GM19463 (cell line): ENCODE results near the gene BHMT2.

Experiments
- ATAC-seq: cut with Tn5 transposase; IDR thresholded peaks from one replicate; pipeline ENCODE4 v1.9.1; 2021; ENCODE audit warnings: mild to moderate bottlenecking, moderate library complexity; ENCODE audit not compliant: unreplicated experiment

The BHMT2 gene

DNA sequence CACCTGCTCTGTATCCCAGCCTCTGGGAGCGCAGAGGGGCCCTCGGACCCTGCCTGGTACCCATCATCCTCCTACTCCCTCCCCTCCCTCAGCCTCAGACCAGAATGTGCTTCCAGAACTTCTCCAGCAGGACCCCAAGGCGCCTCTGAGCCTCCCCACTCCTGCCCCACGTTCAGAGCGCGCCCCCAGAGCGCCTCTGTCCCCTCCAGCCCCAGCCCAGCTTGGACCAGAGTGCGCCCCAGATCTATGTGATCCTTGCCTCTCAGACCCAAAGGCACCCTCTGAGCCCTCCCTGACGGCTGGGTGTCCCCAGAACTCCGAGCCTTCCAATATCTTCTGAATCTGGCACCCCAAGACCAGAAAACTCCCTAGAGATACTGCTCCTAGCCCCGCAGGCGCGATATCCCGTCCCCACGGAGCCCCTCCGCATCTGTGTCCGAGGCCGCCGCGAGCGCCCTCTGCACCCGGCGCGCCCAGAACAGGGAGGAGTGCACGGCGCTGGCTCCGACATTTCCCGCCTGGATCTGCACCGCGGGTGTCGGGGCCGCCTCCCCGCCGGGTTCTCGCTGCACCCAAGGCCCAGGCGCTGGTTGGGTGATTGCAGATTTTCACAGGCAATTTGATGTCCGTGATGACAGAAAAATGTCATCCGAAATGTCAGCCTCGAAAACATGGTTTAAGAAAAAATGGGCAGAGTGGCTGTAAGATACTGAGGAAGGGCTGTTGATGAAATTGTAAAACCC, 42.6 kb downstream of the BHMT2 start:
- no peak for ATAC-seq

GRCh38 chr5:79112703-79113058, 43.1 kb downstream of the BHMT2 start:
- ATAC-seq = no peak

DNA sequence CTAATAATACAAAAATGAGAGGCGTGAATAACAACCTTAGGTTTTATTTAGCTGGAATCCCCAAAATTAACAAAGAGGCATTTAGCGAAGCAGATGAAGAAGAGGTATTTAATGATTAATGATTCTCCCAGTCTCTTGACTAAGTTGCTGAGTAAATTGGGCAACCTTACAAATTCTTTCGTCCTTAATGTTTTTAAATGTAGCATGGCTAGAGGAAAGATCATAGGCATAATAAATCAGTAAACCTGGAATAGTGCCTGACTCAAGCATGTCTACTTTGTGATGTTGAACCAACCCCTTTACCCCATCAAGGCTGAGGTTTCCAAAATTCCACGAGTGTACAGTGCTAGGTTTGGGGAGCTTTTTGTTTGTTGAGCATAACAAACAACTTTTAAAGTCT, 49.9 kb downstream of the BHMT2 start:
- ATAC-seq = no peak

DNA sequence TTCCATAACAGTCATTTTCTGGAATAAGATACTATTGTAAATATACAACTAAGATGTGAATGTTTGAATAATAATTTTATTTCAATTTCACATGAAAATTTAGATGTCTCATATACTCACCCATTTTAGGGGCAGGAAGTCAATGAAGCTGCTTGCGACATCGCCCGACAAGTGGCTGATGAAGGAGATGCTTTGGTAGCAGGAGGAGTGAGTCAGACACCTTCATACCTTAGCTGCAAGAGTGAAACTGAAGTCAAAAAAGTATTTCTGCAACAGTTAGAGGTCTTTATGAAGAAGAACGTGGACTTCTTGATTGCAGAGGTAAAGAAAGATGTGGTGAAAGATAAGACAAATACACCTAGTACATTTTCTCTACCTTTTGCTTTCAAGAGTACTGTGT, 50.7 kb downstream of the BHMT2 start:
- no peak for ATAC-seq

DNA sequence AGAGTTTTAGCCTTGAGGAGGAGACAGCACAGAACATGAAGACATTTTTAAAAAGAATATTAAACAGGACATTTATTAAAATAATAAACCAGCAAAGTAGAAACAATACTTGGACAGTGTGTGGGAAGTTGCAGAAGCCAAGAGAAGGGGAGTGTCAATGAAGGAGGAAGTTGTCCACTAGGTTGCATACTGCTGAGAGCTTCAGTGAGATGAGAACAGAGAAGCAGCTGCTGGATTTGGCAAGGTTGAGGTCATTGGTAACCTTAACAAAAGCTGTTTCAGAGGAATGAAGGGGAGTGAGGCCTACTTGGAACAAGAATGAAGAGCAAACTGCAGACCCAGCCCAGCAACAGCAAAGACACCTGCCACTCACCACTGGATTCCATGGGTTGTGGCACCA, 53.4 kb downstream of the BHMT2 start:
- no peak for ATAC-seq

DNA sequence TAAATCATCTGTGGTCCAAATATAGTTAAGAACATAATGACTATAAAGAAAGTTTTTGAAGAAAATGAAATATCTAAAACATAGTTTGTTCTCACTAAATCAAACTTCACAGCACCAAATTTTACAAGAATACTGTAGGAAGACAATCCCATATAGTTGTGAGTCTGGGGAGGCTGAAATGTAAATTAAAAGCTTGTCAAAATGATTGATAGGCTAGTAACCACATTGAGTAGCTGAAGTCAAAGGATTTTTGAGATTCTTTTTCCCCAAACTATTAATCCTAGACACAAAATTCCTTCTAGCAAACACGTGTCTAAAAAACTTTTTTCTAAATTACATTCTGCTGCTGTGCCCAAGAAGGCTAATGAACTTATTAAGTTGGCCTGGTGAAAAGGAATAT, 55.0 kb downstream of the BHMT2 start:
- ATAC-seq = no peak

- no peak for ATAC-seq
Measured at GRCh38 chr5:79130781-79131180, 61.2 kb downstream of the BHMT2 start.

DNA sequence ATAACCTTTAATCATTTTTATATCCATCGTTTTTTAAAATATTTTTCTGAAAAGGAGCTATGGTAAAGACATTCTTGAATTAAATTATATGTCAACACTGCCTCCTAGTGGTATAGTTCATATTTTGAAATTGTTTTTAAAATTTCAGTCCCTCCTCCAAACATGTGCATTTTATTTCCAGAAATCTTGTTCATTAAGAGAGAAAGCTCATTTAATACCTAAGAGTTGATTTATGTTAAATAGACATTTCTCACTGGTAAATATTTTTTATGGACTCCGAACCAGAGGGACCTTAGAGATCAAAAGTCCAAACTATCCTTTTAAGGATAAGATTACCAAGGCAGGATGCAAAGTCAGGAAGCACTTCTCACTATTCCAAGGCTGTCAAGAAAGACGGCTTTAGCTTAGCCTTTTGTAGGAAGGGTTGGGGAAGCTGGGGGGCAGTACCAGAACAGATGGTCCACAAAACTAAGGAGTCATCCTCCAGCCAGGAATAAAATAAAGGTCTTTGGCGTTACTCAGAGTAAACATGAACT, 63.6 kb downstream of the BHMT2 start:
- no peak for ATAC-seq

- no peak for ATAC-seq
Measured at GRCh38 chr5:79133657-79134451, 64.3 kb downstream of the BHMT2 start.

DNA sequence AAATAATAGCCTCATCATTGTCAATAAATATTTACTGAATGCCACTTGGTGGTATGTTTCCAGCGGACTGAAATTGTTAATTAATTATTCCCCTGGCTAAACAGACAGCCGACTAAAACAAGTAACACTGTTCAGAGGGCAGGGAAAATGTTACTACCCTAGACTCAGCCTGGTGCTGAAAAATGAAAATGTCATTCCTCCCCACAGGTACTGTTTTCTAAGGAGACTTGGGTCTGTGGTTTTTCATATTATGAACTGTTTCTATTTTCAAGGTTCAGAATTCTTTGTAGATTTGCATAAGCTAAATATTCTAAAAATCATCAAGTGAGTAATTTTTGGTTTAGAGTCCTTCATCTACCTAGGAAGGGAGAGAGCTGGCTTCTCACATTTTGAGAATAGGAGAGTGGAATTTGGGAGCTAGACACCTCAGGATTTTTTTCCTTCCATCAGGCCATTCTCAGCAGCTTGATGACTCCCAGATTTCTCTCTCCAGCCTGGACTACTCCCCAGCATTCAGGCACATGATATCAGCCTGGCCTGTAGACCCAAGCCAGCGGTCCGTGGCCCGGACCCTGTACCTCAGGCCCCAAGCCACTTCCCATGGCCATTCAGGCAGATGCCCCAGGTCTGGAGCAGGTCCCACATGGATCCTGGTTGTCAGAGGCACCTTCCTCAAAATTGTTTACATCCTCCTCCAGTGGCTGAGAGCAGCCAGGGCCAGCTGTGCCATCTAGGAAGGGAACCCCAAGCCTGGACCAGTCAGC, 66.4 kb downstream of the BHMT2 start:
- ATAC-seq = no peak

- no peak for ATAC-seq
Measured at GRCh38 chr5:79136618-79137017, 67.1 kb downstream of the BHMT2 start.
